Measurements from ENCODE around the gene RD3L.
"Not testable (repeated sequence)": the region's sequence is repeated elsewhere in the genome, so short reads cannot be mapped to it uniquely, and the experiment has no call there.

RD3L gene

DNA sequence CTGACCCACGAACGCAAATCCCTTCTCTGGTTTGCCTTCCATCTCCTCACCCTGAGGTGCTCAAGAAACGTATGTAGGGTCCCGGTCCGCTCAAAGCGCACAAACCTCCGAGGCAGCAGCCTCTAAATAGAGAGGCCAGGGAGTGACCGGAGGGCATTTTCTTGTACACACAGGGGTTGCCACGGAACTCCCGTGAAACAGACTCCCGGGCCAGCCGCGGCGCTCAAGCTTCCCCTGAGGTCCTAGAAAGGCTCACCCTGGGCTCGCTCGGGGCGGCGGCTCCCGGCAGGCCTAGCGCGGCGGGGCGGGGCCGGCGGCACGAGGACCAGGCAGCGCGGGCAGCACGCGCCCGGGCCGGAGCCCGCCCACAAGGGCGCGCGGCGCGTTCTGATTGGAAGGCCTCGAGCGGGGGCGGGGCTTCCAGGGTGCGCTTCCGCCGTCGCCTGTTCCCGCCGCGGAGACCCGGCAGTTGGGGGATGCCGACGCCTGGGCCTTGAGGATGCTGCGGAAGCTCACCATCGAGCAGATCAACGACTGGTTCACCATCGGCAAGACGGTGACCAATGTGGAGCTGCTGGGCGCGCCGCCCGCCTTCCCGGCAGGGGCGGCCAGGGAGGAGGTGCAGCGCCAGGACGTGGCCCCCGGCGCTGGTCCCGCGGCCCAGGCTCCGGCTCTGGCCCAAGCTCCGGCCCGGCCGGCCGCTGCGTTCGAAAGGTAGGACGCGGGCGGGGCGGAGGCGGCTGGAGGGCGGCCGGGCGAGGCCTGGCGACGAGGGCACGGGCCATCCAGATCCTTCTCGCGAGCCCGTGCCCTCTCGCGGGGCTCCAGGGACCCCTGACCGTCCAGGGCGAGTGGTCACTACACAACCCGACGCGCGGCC, 14.1 kb downstream of the RD3L start, which contains the start of gene TDRD9:
Gene TDRD9 (plus strand): TSS at position 446 of the 880 bp plus-strand sequence. CDS start 54 bp downstream, at position 500.
- DNase-seq = no peak

DNA sequence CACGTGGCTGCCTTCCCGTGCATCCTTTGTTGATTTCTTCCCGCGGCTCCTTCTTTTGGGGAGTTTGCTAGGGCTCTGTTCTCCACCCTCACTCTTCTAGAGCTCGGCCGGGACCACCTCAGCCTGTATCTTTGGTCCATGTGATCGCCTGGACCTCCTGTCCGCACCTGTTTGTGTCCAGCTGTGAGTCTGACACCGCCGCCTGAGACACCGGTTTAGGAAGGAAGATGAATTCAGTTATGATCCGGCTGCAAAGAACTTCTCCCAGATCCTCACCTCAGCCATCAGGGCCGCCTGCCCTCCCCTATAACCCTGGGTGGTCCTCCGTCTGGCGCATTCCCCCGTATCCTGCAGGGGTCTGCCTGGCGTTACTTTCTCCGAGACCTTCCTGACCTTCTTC, 14.8 kb downstream of the RD3L start:
- no peak for DNase-seq

DNA sequence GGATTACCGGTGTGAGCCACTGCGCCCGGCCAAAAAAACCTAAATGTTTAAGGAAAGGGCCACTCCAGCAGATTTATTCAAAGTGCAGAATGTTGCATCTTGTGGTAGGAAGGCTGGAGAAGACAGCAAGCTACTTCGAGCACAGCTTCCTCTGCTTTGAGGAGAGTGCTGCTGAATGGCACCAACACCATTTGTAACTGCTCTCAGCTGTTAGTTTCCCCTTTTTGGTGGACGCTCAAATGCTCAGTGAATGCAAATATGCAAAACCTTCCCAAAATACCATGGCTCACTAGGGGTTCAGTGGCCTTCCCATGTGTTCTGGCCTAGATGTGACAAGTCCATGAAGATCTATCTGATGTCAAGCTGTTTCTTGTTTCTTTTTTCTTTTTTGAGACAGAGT, 17.0 kb downstream of the RD3L start:
- DNase-seq = no peak

DNA sequence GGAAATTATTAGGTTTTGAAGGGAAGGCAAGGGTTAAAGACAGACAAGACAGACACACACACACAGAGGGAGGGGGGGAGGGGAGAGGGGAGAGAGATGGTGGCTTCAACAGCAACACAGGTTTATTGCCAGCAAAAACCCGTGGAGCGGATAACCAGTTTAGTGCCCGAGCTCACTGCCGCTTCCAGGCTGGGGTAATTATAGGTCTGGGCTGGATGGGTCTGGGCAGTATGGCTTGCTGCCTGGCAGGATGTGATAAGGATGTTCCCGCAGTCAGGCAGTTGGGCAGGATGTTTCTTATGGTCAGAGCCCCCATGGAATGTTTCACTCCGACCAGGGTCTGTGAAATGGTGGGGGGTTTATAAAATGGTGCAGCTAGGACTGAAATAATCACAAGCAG, 18.5 kb downstream of the RD3L start:
- no peak for DNase-seq

DNA sequence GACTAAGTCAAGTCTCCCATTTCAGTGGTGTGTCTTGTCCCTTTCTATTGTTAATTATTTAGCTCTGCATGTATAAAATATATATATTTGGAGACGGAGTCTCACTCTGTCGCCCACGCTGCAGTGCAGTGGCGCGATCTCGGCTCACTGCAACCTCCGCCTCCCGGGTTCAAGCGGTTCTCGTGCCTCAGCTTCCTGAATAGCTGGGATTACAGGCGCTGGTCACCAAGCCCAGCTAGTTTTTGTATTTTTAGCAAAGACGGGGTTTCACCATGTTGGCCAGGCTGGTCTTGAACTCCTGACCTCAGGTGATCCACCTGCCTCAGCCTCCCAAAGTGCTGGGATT, 20.5 kb downstream of the RD3L start:
- DNase-seq = not testable (repeated sequence)

DNA sequence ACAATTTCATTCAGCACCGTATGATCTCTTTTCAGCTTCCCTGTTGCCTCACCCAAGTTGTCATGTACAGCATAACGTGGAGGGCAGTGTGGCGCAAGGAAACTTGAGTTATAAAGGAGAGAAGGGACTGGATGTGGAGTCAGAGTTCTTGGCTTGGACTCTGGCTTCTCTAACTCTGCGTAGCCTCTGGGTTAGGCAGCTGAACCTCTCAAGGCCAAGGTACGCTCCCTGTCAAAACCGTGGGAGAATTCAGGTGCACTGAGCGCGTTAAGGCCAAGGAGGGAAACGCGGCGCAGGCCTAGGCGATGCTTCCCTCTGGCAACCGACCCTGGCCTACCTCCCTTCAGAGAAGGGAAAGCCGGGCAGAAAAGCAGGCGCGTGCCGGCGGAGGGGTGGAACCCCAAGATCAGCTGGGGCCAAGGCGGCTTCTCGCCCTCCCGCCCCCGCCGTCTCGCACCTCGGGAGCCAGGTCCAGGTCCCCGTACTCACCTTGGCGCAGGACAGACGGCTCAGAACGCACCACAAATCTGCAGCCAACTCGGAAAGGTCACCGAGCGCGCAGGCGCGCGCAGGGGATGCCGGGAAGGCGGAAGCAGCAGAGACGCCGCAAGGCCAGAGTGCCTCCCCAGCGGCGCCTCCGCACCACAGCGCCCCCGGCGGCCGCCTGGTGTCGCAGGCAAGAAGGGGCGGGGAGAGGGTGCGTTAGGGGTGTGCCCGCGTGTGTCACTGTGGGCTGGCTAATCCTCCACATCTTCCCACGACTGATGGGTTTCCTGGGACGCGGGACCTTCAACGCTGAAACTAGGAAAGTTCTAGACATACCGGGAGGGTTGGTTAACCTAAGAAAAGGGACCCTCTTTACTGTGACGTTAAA, 21.1 kb downstream of the RD3L start:
- DNase-seq = peak; percentile 46 to 95 (median 88)

DNA sequence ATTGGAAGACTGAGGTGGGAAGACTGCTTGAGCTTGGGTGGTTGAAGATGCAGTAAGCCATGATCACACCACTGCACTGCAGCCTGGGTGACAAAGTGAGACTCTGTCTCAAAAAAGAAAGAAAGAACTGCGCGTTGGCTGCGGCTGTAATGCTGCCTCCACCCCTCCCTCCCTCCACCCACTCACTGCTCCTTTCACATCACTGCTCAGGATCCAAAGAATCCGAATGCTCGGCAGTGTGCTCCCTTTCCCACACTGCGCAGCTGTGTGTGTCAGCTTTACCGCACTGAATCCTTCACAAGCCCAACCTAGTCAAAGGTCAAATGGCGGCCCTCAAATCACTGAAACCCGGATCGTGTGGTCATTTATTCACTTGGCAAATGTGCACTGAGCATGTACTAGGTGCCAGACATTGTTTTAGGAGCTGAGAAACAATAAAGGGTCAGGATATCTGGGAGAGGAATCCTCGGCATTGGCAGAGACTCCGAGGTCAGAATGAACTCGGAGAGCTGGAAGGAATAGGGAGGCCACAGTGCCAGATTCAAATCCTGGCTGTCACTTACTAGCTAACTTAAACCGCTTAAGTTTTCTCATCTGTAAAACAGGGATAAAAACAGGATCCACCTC, 25.6 kb downstream of the RD3L start:
- DNase-seq = peak in 7 of 56 donors; percentile 4 to 33 (median 15)

DNA sequence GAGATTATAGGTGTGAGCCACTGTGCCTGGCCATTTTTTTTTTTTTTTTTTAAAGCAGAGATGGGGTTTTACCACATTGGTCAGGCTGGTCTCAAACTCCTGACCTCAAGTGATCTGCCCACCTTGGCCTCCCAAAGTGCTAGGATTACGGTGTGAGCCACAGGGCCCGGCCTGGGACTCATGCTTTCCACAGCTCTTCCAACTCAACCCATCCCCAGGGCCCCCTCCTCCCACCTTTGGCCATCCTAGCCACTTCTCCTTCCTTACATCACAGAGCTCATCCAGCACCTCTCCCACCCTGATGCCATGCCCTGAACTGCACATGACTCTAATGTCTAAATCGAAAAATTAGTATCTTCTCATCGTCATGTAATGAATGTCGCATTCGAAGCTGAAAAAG, 26.7 kb downstream of the RD3L start:
- no peak for DNase-seq

DNA sequence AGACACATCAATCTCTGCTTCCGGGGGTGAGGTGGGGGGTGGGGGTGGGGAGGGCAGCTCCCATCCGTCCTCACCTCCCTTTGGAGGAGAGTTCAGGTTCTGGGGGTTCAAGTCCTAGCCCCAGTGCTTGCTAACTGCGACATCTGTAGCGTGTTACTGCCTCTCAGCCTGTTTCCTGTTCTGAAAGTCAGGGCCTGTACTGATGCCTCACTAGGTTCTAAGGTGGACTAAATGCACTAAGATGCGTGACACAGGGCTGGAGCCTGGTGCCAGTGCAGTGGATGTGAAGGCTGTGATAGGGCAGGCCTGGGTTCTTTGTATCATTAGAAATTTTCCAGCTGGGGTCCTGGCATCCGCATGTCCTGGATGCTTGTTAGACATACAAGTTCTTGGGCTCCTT, 31.3 kb downstream of the RD3L start:
- DNase-seq = no peak

DNA sequence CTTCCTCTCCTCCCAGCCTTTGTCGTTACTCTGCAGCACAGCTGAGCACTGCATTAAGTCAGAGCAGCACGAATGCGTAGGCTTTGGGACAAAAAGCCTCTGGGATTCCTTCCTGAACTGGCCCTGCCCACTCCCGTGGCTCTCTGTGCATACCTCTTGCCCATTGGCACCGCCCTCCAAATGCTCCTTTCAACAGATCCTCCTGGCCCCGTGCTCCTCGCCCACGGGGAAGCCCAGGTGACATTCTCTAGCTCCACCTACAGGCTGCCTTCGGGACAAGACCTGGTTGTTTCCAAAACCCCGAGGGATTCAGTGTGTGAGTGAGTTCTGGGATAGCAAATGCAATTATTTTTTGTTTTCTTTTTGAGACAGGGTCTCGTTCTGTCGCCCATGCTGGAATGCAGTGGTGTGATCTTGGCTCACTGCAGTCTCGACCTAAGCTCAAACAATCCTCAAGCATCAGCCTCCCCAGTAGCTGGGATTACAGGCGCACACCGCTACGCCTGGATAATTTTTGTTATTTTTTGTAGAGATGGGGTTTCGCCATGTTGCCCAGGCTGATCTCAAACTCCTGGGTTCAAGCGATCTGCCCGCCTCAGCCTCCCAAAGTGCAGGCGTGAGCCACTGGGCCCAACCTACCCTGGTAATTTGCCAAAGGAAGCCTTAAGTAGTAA, 31.9 kb downstream of the RD3L start:
- peak in 46 of 56 donors; percentile 8 to 83 (median 52) for DNase-seq

DNA sequence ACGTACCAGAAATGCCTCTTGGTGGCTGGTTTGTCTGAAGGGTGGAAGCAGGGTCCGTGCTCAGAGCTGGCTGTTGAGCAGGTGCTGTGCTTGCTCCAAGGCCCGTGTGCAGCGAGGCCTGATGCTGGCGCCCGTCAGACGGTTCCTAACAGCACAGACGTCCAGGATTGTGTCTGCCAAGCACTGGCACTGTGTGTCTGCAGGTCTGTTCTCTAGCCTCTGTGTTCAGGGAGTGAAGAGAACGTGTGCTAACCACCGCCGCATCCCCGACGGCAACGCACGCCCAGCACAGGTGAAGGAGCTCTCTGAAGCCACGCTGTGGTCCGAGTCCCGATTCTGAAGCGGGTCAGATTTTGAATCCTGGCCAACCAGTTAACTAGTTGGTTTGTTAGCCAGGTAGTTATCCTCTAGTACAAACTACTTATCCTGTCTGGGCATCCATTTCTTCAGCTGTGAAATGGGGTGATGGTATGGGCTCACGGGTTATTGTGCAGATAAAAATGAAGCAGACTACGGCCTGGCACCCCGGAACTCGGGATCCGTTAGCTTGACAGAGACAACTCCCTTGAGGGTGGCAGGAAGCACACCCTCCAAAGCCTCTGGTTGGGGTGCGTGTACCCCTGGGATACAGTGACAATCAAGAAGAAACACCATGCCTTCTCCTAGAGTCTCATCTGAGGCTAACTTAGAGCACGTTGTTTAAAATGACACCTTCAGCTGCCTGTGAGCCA, 32.6 kb downstream of the RD3L start:
- no peak for DNase-seq

DNA sequence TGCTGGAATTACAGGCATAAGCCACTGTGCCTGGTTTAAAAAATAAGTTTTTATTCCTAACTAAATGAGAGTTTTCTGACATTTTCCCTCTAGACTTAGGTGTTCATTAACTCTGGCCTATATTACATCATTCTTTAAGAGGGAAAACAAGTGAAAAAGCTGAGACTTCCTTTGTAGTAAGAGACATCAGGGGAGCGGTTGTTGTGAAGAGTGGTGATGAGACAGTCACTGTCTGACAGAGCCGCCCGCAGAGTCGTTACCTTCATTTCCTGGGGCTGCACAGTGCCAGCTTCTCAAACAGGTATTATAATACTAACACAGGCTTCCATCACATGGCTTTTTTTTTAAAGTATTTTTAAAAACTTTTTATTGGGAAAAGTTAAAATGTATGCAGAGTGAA, 33.7 kb downstream of the RD3L start:
- DNase-seq = peak in 5 of 56 donors; percentile 13 to 39 (median 29)

DNA sequence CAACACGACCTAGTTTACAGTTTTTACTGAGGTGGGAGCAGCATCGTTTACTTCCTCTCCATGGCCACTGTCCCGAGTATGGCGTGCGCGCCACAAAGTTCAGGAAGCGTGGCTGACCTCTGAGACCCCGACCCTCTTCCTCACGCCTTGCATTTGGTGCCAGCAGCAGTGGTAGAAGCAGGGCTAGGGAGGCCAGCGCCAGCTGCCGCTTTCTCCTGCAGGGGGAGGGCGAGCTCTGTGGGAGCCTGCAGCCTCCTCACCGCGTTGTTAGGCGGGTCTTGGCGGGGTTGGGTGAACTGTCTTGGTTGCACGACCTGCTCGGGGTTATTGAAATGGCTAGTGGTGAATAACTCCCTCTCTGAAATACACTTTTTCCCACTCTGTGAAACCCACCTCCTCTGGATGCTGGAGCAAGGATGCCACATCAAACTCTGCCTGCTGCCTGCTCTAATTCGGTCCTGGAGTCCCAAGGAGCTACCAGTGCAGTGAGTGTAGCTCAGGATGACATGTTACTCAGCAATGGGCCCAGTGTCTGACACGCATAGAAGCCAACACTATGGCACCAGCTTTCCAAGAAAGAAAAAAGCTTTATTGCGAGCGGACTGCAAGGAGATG, 36.4 kb downstream of the RD3L start:
- no peak for DNase-seq

DNA sequence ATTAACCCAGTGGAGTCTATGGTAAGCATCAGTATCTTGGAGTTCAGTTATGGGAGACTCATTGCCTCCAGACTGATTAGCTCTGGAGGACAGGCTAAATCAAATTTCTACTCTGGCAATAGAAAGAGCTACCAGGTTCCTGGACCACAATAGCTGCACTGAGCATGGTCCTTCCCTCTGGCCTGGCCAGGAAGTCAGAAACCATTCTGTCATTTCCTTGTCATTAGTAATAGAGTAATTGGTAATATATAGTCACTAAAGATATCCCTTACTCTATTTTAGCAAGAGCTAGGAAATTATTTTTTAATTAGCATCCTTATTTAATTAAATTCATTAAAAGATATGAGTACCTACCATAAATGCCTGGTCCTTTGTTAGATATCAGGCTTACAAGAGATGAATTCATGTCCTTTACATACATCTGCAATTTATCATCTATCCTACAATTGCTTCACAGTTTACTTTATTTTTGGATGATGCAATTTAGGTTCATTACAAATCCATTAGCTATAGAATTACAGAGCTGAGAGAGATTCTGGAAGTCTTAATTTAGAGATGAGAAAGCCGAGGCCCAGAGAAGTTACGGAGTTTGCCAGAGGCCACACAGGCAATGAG, 37.7 kb downstream of the RD3L start:
- DNase-seq = no peak

DNA sequence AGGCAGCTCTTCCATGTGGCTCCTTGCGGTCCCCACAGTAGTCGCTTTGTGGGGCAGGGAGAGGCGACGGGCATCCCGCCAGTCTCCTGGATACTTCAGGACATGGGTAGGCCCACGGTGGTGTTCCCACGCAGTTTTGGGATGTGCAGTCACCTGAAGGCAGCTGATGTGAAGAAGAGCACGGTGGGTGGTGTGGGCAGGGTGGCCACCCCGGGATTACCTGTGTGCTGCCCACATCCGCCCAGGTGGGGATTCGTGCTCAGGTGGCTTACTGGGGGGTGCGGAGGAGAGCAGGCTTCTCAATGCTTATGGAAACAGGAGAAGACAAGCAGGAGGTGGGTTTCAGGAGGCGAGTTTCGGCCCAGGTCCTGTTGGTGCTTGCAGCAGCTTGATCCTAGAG, 42.5 kb downstream of the RD3L start:
- DNase-seq = no peak

DNA sequence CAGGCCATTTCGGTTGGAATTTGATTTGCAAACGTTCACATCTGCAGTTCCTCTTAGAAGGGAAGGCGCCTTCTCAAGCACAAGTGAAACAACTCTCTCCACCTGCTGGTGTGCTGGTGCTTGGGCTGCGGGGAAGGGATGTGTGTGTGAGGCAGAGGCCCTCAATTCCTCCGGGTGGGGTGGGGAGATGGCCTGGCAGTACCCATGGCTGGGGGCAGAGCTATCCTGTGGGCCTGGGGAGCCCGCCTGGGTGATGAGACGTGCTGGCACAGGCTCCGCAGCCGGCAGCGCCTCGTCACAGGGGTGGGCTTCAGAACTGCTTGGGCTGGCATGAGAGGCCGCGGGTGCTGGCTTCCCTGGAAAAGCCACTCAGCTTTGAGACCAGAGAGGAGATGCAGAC, 43.0 kb downstream of the RD3L start:
- no peak for DNase-seq

DNA sequence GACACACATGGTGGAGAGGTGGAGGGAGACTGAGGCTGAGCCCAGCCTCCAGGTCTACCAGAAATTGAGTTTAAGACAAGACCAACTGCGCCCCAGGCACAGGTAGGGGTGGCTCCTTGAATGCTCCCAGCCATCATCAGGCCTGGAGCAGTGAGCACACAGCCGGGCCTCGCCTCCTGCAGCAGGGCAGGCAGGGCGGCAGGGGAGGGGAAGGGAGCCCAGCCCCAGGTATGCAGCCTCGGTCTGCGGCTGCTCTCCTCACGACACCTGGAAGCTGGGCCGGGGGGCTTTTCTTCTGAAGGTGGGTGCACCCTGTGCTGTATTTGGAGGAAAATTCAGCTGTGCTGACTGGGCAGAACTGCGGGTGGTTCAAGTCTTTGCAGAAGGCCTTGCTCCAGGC, 43.6 kb downstream of the RD3L start:
- no peak for DNase-seq

DNA sequence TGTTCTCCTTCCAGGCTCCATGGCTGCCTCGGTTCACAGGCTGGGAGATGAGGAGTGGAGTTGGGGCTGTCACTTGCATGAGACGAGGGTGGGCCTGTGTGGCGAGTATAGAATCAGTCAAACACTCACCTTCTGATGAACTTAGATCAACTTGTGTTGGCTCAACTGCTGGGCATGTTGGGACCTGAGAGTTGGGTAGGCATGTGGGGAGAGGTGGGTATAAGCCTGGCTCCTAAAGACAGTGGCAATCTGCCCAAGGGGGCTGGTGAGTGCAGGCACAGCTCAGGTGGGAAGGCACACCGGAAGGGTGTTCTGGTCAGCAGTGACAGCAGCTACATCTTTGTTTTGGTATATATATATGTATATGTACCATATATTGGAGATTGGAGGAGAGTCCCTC, 44.1 kb downstream of the RD3L start:
- no peak for DNase-seq

DNA sequence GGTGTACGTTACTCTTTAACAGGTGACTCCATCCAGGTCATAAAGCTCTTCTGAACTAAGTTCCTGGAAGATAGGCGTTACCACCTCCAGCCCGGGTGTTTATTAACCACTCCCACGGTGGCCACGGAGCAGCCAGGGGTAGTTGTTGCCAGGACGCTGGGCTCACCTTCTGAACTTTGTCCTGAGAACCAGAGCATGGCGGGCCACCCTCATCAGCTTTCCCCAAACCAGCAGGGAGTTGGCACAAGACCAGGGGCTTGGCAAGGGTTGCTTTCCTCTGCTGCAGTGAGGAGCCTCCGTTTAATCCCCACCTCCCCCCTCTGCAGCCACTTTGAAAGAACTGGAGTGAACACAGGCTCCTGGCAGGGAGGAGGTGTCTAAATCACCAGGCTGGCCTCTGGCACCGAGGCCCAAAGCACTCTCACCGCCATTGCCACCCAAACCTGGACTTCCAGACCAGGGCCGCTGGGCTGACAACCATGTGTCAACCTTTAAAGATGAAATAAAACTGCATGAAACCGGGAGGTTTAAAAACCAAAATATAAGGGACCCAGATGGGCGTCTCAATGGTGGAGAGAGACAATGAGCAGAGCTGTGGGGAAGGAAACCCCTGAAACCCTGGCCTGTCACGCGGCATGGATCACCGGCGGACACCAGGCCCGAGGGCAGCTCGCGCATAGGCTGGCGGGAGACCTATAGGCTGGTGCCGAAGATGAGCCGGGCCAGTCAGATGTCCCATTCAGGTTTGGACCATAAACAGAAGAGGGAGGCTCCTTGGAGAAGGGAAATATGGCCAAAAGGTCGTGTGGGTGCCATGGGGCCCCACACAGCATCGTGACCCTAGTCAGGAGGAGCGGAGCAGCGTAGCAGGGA, 45.0 kb downstream of the RD3L start:
- peak in 1 of 56 donors; percentile 40 for DNase-seq

Measured in nucleus accumbens (tissue), 56 donors.